Hematopoietic multipotent progenitor cell treated with erythropoietin and hydrocortisone succinate and interleukin-3 and kit ligand, for 15 days (in vitro differentiated cells): ENCODE data around the gene AQP5.

Source experiments
- DNase-seq: peaks from one replicate; pipeline ENCODE4 v3.0.0-alpha.2; 2015; ENCODE audit warnings: low spot score

The AQP5 gene

GRCh38 chr12:49932533-49933130 lies 29.0 kb upstream of the AQP5 start:
- no peak for DNase-seq

- no peak for DNase-seq
Observed at GRCh38 chr12:49933796-49934195, 27.9 kb upstream of the AQP5 start.

- DNase-seq = no peak
Observed at GRCh38 chr12:49934505-49934904, 27.2 kb upstream of the AQP5 start.

GRCh38 chr12:49936925-49937324 lies 24.7 kb upstream of the AQP5 start:
- DNase-seq = no peak

- DNase-seq = no peak
Observed at GRCh38 chr12:49937639-49938300, 23.9 kb upstream of the AQP5 start.

GRCh38 chr12:49939307-49939706 lies 22.4 kb upstream of the AQP5 start:
- DNase-seq = no peak

GRCh38 chr12:49939707-49940106 lies 22.0 kb upstream of the AQP5 start:
- no peak for DNase-seq

- DNase-seq = no peak
Observed at GRCh38 chr12:49941556-49942511, 19.8 kb upstream of the AQP5 start.

GRCh38 chr12:49942512-49942893 lies 19.2 kb upstream of the AQP5 start:
- DNase-seq = no peak

- DNase-seq = no peak
Observed at GRCh38 chr12:49942921-49943624, 18.6 kb upstream of the AQP5 start.

GRCh38 chr12:49943625-49943960 lies 18.1 kb upstream of the AQP5 start:
- DNase-seq = no peak

- DNase-seq = no peak
Observed at GRCh38 chr12:49944046-49944445, 17.6 kb upstream of the AQP5 start.

GRCh38 chr12:49944718-49945117 lies 17.0 kb upstream of the AQP5 start:
- DNase-seq = no peak

GRCh38 chr12:49945394-49946080 lies 16.1 kb upstream of the AQP5 start:
- DNase-seq = peak; percentile 60

GRCh38 chr12:49946086-49946485 lies 15.6 kb upstream of the AQP5 start:
- no peak for DNase-seq

GRCh38 chr12:49946497-49946896 lies 15.2 kb upstream of the AQP5 start:
- no peak for DNase-seq

GRCh38 chr12:49947593-49948226 lies 14.0 kb upstream of the AQP5 start:
- DNase-seq = no peak

- no peak for DNase-seq
Observed at GRCh38 chr12:49948866-49949845, 12.5 kb upstream of the AQP5 start.

- no peak for DNase-seq
Observed at GRCh38 chr12:49949866-49950265, 11.8 kb upstream of the AQP5 start.
